Endothelial cell (in vitro differentiated cells): ENCODE data around the gene CDCA8. TPM values are rescaled to one million over a fixed set of nuclear protein-coding genes. Genes with fewer than 3 reads are reported as not detected.

Source experiments
- DNase-seq: peaks from one replicate; pipeline ENCODE4 v3.0.0; 2021; ENCODE audit warnings: low spot score
- H3K27ac Mint-ChIP-seq: one replicate; pipeline ENCODE4 v1.8.0; 2021; ENCODE audit warnings: mixed read lengths, inconsistent platforms; ENCODE audit not compliant: unreplicated experiment
- H3K27me3 Mint-ChIP-seq: one replicate; pipeline ENCODE4 v1.8.0; 2021; ENCODE audit warnings: mild to moderate bottlenecking, moderate library complexity, mixed read lengths, inconsistent platforms; ENCODE audit not compliant: unreplicated experiment
- H3K36me3 Mint-ChIP-seq: one replicate; pipeline ENCODE4 v1.8.0; 2021; ENCODE audit warnings: mild to moderate bottlenecking, low read depth, mixed read lengths, inconsistent platforms; ENCODE audit not compliant: unreplicated experiment
- H3K4me1 Mint-ChIP-seq: one replicate; pipeline ENCODE4 v1.8.0; 2021; ENCODE audit warnings: mild to moderate bottlenecking, mixed read lengths, inconsistent platforms; ENCODE audit not compliant: unreplicated experiment
- H3K4me3 Mint-ChIP-seq: one replicate; pipeline ENCODE4 v1.8.0; 2021; ENCODE audit warnings: mild to moderate bottlenecking, mixed read lengths, inconsistent platforms; ENCODE audit not compliant: unreplicated experiment
- H3K9me3 Mint-ChIP-seq: one replicate; pipeline ENCODE4 v1.8.0; 2021; ENCODE audit warnings: mixed read lengths, inconsistent platforms; ENCODE audit not compliant: unreplicated experiment
- total RNA-seq: library from RNA; stranded (reverse); fragmentation: NEBNext Ultra II Directional; extraction: Animal tissue kit (Norgen Biotek cat#: 25700); gene quantifications from one replicate; pipeline ENCODE4 v1.2.1, GENCODE V29; 2021; ENCODE audit not compliant: unreplicated experiment
- TF ChIP-seq, protein P1 (sequence below): fragments of 200-600 bp; sonication (generic); IDR thresholded peaks from one replicate; pipeline ENCODE4 v1.5.0; 2021; ENCODE audit warnings: antibody characterized with exemption; ENCODE audit not compliant: unreplicated experiment

CDCA8 gene
- total RNA-seq, 1 donor from 2014 or later: 7.8 TPM

DNA sequence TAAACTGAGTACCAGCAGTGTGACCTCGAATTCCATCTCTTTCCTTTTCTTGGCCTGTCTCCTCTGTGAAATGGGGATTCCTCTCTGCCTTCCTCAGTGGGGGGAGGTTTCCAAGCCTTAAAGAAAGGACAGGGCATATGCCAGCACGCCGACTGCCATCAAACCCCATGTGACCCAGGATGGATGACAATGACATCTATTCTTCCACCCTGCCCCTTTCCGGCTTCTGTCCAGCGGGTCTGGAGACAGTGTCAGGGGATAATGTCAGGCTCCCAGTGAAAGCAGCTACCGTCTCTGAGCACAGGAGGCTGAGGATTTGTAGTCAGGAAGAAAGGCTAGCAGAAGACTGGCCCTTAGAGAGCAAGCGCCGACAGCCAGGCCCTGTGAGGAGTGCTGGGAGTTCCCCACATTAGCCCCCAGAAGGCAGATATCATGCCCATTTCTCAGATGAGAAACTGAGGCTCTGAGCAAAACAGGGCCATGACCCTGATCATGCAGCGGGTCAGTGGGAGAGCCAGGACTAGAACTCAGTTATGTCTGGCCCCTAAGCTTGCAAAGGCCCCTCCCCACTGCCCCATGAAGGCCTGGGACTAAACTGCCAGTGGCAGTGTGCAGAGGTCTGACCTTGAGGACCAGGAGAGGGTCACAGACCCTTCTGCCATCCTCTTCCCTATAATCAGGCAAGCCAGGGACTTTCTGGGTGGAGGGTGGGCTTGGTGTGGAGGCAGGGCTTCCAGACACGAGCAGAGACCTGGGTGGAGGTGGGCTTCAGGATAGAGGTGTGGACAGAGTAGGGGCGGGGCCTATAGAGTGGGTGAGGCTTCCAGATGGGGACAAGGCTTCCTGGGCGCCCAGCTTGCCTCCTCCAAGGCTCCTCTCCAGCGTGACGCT lies 30.1 kb downstream of the CDCA8 start:
- Mint-ChIP-seq H3K9me3 (no peaks in the 10 kb centered on the region), H3K4me1 (no peaks in the 10 kb centered on the region), H3K36me3 (no peaks in the 10 kb centered on the region), H3K27ac (no peak overlapping the region), H3K27me3 (peaks cover 3% of the 10 kb centered on the region), H3K4me3 (no peak overlapping the region)
- no peak for DNase-seq
- TF ChIP-seq, protein P1, sequence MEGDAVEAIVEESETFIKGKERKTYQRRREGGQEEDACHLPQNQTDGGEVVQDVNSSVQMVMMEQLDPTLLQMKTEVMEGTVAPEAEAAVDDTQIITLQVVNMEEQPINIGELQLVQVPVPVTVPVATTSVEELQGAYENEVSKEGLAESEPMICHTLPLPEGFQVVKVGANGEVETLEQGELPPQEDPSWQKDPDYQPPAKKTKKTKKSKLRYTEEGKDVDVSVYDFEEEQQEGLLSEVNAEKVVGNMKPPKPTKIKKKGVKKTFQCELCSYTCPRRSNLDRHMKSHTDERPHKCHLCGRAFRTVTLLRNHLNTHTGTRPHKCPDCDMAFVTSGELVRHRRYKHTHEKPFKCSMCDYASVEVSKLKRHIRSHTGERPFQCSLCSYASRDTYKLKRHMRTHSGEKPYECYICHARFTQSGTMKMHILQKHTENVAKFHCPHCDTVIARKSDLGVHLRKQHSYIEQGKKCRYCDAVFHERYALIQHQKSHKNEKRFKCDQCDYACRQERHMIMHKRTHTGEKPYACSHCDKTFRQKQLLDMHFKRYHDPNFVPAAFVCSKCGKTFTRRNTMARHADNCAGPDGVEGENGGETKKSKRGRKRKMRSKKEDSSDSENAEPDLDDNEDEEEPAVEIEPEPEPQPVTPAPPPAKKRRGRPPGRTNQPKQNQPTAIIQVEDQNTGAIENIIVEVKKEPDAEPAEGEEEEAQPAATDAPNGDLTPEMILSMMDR: no peak

DNA sequence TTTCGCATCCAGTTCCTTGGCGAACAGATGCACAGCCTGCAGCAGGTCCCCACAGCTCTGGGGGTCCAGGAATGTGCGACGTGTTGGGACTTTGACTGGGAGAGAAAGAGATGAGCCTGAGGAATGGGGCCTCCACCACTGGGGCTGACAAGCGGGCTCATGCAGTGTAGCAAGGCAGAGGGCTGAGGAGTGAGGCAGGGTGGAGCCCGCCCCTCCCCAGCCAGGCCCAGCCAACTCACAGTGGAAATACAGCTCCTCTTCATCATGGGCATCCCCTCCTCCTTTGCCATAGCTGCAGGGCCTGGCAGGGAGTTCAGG lies 30.7 kb downstream of the CDCA8 start:
- Mint-ChIP-seq H3K27me3 (peaks cover 3% of the 10 kb centered on the region), H3K4me3 (no peak overlapping the region), H3K36me3 (no peaks in the 10 kb centered on the region), H3K9me3 (no peaks in the 10 kb centered on the region), H3K4me1 (no peaks in the 10 kb centered on the region), H3K27ac (no peak overlapping the region)
- DNase-seq: no peak
- TF ChIP-seq, protein P1: no peak

DNA sequence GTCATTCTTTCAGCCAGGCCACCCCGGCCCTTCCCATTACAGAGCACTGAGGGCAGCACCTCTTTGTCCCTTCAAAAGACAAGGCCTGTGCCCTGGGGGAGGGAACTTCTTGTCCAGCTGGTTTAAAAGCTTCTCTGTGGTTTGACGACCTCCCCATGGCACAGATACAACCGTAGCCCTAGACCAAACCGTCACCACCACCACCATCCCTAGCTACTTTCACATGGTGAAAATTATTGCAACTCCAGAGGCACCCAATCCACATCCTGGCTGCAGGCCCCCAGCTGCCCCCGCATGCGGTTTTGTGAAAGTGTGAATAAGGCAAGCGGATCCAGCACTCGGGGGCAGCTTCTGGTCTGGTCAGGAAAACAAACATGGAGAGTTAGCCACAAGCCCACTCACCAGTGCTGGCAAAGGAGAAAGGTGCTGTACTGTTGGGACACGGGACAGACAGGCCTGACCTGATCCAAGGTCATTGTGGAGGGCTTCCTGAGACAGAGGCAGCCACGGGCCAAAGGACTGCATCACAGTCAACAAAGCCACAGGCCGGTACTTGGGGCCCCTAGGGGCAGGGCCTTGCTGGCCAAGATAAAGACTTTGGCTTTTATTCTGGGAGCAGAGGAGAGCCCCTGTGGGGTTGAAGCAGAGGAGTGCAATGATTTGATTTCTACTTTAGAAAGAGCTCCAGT lies 31.2 kb downstream of the CDCA8 start:
- no peak for DNase-seq
- TF ChIP-seq, protein P1: no peak
- peaks cover 6% of the 10 kb centered on the region for H3K27me3 Mint-ChIP-seq
- no peak overlapping the region for H3K4me3 Mint-ChIP-seq
- H3K4me1 Mint-ChIP-seq: no peaks in the 10 kb centered on the region
- H3K36me3 Mint-ChIP-seq: no peaks in the 10 kb centered on the region
- H3K9me3 Mint-ChIP-seq: no peaks in the 10 kb centered on the region
- no peak overlapping the region for H3K27ac Mint-ChIP-seq

DNA sequence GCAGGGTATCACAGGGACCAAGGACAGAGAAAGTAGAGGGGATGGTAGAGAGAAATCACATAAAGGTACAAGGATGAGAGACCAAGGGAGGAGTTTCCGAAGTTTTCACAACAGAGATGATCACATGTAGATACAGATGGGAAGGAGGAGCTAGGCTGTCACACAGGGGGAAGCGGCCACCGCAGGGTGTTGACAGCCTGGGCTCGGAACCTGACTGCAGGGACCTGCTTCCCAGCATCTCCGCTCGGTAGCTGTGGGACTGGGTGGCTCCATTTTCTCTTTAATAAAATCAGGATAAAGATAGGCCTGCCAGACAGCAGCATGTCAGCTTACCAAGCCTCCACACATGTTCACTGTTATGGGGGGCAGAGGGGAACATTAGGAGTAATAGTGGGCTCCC lies 32.3 kb downstream of the CDCA8 start:
- Mint-ChIP-seq H3K4me3 (no peak overlapping the region), H3K27ac (no peak overlapping the region), H3K4me1 (no peaks in the 10 kb centered on the region), H3K9me3 (no peaks in the 10 kb centered on the region), H3K27me3 (peaks cover 6% of the 10 kb centered on the region), H3K36me3 (no peaks in the 10 kb centered on the region)
- no peak for DNase-seq
- TF ChIP-seq, protein P1: no peak
